ENCODE data around the gene PRCC.
A peak's percentile ranks its signal among the peaks of the same experiment; 100 is the strongest.

PRCC gene

DNA sequence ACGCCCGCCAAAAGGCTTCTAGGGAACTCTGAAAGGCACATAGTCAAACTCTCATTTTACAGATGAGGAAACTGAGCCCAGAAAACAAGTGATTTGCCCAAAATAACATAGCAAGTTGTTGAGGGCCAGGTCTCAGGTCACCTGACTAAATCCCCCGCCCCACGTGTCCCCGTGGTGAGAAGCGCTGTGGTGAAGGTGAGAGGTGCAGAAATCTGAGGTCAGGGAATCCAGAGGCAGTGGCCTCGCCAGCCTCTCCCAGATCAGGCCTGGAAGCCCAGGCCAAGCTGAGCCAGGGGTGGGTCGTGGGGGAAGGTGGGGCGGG, 21.0 kb upstream of the PRCC start:
- Histone ChIP-seq H3K4me3 (ENCODE audit: low read length) (peak overlapping the region; percentile 89; the same call in 1 of the 2 replicates), H3K4me1 (ENCODE audit: insufficient read depth, low read length) (peaks cover 45% of the 10 kb centered on the region), H3K27ac (ENCODE audit: low read length) (peak overlapping the region; percentile 100), H3K27me3 (ENCODE audit: insufficient read depth, low read length) (no peaks in the 10 kb centered on the region), H3K9me3 (ENCODE audit: insufficient read depth, low read depth, low read length) (no peaks in the 10 kb centered on the region), H3K36me3 (ENCODE audit: insufficient read depth, low read depth, low read length) (peaks cover 44% of the 10 kb centered on the region), H3K9ac (ENCODE audit: low read depth, low read length) (peak overlapping the region; percentile 100; the same call in 1 of the 2 replicates)

DNA sequence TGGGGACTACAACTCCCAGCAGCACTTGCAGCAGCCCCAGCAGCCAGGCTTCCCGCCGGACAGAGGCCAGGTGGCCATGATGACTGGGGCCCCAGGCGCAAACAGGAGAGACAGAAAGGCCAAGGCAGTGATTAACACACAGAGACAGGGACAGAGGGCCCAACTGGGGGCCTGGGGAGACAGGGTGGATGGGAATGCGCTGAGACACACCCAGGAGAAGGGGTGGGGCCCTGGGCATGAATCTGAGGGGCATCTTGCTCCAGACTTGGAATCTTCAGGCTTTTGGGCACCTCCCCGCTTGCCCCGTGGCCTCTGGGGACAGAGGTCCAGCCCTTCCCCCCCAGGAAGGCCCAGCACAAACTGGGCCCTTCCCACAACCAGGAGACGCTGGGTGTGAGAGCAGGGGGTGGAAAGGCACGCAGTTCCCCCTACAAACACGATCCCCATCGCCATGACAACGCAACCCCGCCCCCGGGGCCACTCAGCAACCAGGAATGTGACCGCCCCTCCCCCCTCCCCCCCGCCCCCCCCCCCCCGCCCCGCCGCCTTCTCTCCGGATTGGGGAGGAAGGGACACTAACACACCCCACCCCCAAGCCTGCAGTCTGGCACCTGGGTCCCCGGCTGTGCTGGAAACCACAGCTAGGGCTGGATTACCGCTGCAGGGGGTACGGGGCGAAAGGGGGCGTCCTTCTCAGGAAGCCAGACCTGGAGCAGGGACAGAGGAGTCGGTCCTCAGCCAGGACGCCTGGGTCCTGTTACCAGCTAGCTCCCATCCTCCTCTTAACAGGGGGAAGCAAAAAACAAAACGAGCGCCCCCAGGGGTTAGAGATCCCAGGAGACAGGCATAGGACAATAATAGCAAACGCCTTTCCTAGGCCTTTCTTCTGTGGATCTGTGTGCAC, 20.4 kb upstream of the PRCC start:
- no peaks in the 10 kb centered on the region for H3K9me3 ChIP-seq (ENCODE audit: insufficient read depth, low read depth, low read length)
- H3K4me3 ChIP-seq (ENCODE audit: low read length), result peak overlapping the region; percentile 89
- H3K4me1 ChIP-seq (ENCODE audit: insufficient read depth, low read length), result peaks cover 39% of the 10 kb centered on the region
- no peaks in the 10 kb centered on the region for H3K27me3 ChIP-seq (ENCODE audit: insufficient read depth, low read length)
- peak overlapping the region; percentile 100 for H3K9ac ChIP-seq (ENCODE audit: low read depth, low read length)
- H3K36me3 ChIP-seq (ENCODE audit: insufficient read depth, low read depth, low read length), result peaks cover 39% of the 10 kb centered on the region
- peak overlapping the region; percentile 100 for H3K27ac ChIP-seq (ENCODE audit: low read length)

GRCh38 chr1:156747742-156748669, 19.3 kb upstream of the PRCC start:
- H3K9me3 ChIP-seq (ENCODE audit: insufficient read depth, low read depth, low read length), result no peaks in the 10 kb centered on the region
- H3K4me3 ChIP-seq (ENCODE audit: low read length), result peak overlapping the region; percentile 82
- H3K36me3 ChIP-seq (ENCODE audit: insufficient read depth, low read depth, low read length), result peaks cover 29% of the 10 kb centered on the region
- no peaks in the 10 kb centered on the region for H3K27me3 ChIP-seq (ENCODE audit: insufficient read depth, low read length)
- peak overlapping the region; percentile 58 for H3K27ac ChIP-seq (ENCODE audit: low read length)
- H3K9ac ChIP-seq (ENCODE audit: low read depth, low read length), result peak overlapping the region; percentile 99; the same call in 1 of the 2 replicates
- peaks cover 45% of the 10 kb centered on the region for H3K4me1 ChIP-seq (ENCODE audit: insufficient read depth, low read length)

- Histone ChIP-seq H3K4me1 (ENCODE audit: insufficient read depth, low read length) (peaks cover 47% of the 10 kb centered on the region), H3K9ac (ENCODE audit: low read depth, low read length) (peak overlapping the region; percentile 99; the same call in 1 of the 2 replicates), H3K27ac (ENCODE audit: low read length) (peak overlapping the region; percentile 58), H3K36me3 (ENCODE audit: insufficient read depth, low read depth, low read length) (peaks cover 21% of the 10 kb centered on the region), H3K4me3 (ENCODE audit: low read length) (peak overlapping the region; percentile 82), H3K9me3 (ENCODE audit: insufficient read depth, low read depth, low read length) (no peaks in the 10 kb centered on the region), H3K27me3 (ENCODE audit: insufficient read depth, low read length) (no peaks in the 10 kb centered on the region)
Measured at GRCh38 chr1:156748670-156749418, 18.5 kb upstream of the PRCC start.

DNA sequence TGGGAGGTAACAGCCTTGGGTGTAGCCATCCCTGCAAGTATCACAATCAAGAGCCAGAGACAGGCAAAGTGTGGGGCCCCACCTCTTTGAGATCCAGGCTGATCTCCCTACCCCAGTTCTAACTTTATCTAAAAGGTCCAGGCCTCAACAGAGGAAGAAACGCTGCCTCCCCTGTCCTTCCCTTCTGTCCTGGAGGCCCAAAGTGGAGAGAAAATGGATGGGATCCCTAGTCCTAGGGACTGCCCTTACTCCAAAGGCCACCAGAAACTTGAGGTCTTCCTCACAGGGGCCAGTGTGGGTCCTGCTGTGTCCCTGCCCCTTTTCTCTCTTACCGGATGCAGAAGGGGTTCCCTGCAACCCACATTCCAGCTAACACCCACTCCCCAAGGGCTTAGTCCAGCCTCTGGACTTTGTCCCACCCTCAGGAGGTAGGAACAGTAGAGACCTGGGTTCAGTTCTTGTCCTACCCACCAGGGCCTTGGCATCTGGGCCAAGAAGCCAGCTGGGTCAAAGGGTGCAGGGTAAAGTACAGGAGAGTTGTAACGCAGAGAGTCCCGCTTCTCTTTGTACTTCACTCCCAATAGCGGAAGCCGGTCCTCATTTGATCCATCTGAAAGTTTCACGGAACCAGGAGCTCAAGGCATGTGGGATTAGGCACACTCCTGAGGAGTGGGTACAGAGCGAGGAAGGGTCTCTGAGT, 17.8 kb upstream of the PRCC start:
- peak overlapping the region; percentile 99; the same call in 1 of the 2 replicates for H3K9ac ChIP-seq (ENCODE audit: low read depth, low read length)
- H3K4me1 ChIP-seq (ENCODE audit: insufficient read depth, low read length), result peaks cover 47% of the 10 kb centered on the region
- H3K27me3 ChIP-seq (ENCODE audit: insufficient read depth, low read length), result no peaks in the 10 kb centered on the region
- H3K9me3 ChIP-seq (ENCODE audit: insufficient read depth, low read depth, low read length), result no peaks in the 10 kb centered on the region
- H3K4me3 ChIP-seq (ENCODE audit: low read length), result peak overlapping the region; percentile 82
- H3K36me3 ChIP-seq (ENCODE audit: insufficient read depth, low read depth, low read length), result peaks cover 16% of the 10 kb centered on the region
- H3K27ac ChIP-seq (ENCODE audit: low read length), result peak overlapping the region; percentile 44

GRCh38 chr1:156750191-156750672, 17.1 kb upstream of the PRCC start:
- peak overlapping the region; percentile 82 for H3K4me3 ChIP-seq (ENCODE audit: low read length)
- H3K9me3 ChIP-seq (ENCODE audit: insufficient read depth, low read depth, low read length), result no peaks in the 10 kb centered on the region
- H3K27ac ChIP-seq (ENCODE audit: low read length), result peak overlapping the region; percentile 44
- no peaks in the 10 kb centered on the region for H3K27me3 ChIP-seq (ENCODE audit: insufficient read depth, low read length)
- H3K9ac ChIP-seq (ENCODE audit: low read depth, low read length), result peak overlapping the region; percentile 99; the same call in 1 of the 2 replicates
- H3K4me1 ChIP-seq (ENCODE audit: insufficient read depth, low read length), result peaks cover 47% of the 10 kb centered on the region
- H3K36me3 ChIP-seq (ENCODE audit: insufficient read depth, low read depth, low read length), result peaks cover 10% of the 10 kb centered on the region

GRCh38 chr1:156750711-156751450, 16.5 kb upstream of the PRCC start:
- H3K4me3 ChIP-seq (ENCODE audit: low read length), result peak overlapping the region; percentile 82
- H3K4me1 ChIP-seq (ENCODE audit: insufficient read depth, low read length), result peaks cover 42% of the 10 kb centered on the region
- H3K27ac ChIP-seq (ENCODE audit: low read length), result peak overlapping the region; percentile 44
- no peaks in the 10 kb centered on the region for H3K9me3 ChIP-seq (ENCODE audit: insufficient read depth, low read depth, low read length)
- no peaks in the 10 kb centered on the region for H3K27me3 ChIP-seq (ENCODE audit: insufficient read depth, low read length)
- H3K36me3 ChIP-seq (ENCODE audit: insufficient read depth, low read depth, low read length), result peaks cover 6% of the 10 kb centered on the region
- peak overlapping the region; percentile 99; the same call in 1 of the 2 replicates for H3K9ac ChIP-seq (ENCODE audit: low read depth, low read length)

DNA sequence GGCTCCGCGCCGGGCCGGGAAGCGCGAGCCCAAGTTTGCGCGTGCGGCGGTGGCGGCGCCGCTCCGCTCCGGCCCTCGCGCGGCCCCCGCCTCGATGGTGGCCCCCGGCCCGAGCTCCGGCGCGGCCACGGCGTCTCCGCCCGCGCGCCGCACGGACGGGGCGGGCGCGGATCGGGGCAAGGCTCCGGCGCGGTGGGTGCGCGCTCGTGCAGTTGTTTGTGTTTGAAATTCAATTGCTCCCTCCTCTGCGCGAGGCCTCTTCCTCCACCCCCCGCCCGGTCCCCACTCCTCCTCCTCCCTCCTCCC, 15.9 kb upstream of the PRCC start, which contains the start of gene HDGF:
HDGF (minus strand) TSS at position 225 of the 306 bp plus-strand sequence. CDS start 246 bp downstream, outside the sequence.
- Histone ChIP-seq H3K9ac (ENCODE audit: low read depth, low read length) (peak within 1 kb of the TSS; percentile 99), H3K36me3 (ENCODE audit: insufficient read depth, low read depth, low read length) (peaks cover 6% of the 10 kb centered on the region), H3K27ac (ENCODE audit: low read length) (peak within 1 kb of the TSS; percentile 95), H3K4me3 (ENCODE audit: low read length) (peak within 1 kb of the TSS; percentile 82), H3K4me1 (ENCODE audit: insufficient read depth, low read length) (peaks cover 37% of the 10 kb centered on the region), H3K27me3 (ENCODE audit: insufficient read depth, low read length) (no peaks in the 10 kb centered on the region), H3K9me3 (ENCODE audit: insufficient read depth, low read depth, low read length) (no peaks in the 10 kb centered on the region)

DNA sequence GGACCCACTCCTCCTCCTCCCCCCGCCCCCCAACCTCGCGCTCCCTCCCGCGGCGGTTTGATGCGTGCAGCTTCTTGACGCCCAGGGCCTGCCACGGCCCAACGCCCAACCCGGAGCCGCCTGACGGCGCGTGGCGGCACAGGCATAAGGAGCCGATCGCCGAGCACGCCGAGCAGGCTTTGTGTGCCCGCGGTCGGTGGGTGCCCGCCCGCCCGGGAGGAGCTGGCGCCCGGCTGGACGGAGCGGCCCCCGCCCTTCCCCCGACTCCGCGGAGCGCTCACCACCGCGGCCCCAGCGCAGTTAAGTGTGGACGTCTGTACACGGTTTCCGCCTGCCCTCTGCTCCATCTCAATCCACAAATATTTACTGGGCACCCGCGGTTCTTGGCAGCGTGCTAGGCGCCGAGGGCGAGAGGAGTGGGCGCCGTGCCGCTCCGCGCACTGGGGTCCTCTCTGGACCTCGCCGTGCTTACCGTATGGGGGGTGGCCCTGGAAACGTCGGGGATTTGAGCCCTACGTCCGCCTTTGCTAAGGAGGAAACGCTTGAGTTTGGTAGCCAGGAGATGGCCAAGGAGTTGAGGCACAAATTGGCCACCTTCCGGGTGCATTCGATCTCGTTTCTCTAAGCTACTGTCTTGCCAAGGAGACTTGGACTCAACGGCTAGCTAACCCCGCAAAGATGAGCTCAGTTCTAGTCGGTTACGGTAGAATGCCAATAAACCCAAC, 15.4 kb upstream of the PRCC start:
- H3K36me3 ChIP-seq (ENCODE audit: insufficient read depth, low read depth, low read length), result peaks cover 6% of the 10 kb centered on the region
- H3K4me3 ChIP-seq (ENCODE audit: low read length), result peak overlapping the region; percentile 82
- H3K27ac ChIP-seq (ENCODE audit: low read length), result peak overlapping the region; percentile 95
- peak overlapping the region; percentile 95 for H3K9ac ChIP-seq (ENCODE audit: low read depth, low read length)
- H3K4me1 ChIP-seq (ENCODE audit: insufficient read depth, low read length), result peaks cover 37% of the 10 kb centered on the region
- no peaks in the 10 kb centered on the region for H3K9me3 ChIP-seq (ENCODE audit: insufficient read depth, low read depth, low read length)
- H3K27me3 ChIP-seq (ENCODE audit: insufficient read depth, low read length), result no peaks in the 10 kb centered on the region

Data from iPS-20b (cell line).